Brain microvascular endothelial cell (primary cell): ENCODE results near the gene PCP4.

ENCODE experiments used
- DNase-seq: peaks from one replicate; pipeline ENCODE4 v3.0.0-alpha.2; 2020
- H3K27ac ChIP-seq: fragments of 250-450 bp; sonication (Bioruptor Pico); 2 replicates; pipeline ENCODE4 v1.5.1; 2020; ENCODE audit warnings: mild to moderate bottlenecking, moderate library complexity
- H3K27me3 ChIP-seq: fragments of 250-450 bp; sonication (Bioruptor Pico); replicated peaks from 2 replicates; pipeline ENCODE4 v1.5.1; 2020; ENCODE audit warnings: mild to moderate bottlenecking
- H3K36me3 ChIP-seq: fragments of 250-450 bp; sonication (Bioruptor Pico); replicated peaks from 2 replicates; pipeline ENCODE4 v1.5.1; 2020; ENCODE audit warnings: mild to moderate bottlenecking
- H3K4me3 ChIP-seq: 2 replicates; pipeline ENCODE4 v1.5.1; 2011; ENCODE audit warnings: low read depth, mild to moderate bottlenecking, control low read depth, low read length, moderate library complexity
- CTCF ChIP-seq: IDR thresholded peaks from 2 replicates; pipeline ENCODE4 v1.5.1; 2011; ENCODE audit warnings: low read depth, mild to moderate bottlenecking, moderate library complexity, low read length, control low read depth, inconsistent platforms; ENCODE audit errors: missing control alignments
- in situ Hi-C: cut with HindIII; loops from 2 replicates; pipeline ENCODE4 v1.10.0; 2017; ENCODE audit warnings: low sequenced_read_pairs, low pct_ligation_motif_present

The PCP4 gene

DNA sequence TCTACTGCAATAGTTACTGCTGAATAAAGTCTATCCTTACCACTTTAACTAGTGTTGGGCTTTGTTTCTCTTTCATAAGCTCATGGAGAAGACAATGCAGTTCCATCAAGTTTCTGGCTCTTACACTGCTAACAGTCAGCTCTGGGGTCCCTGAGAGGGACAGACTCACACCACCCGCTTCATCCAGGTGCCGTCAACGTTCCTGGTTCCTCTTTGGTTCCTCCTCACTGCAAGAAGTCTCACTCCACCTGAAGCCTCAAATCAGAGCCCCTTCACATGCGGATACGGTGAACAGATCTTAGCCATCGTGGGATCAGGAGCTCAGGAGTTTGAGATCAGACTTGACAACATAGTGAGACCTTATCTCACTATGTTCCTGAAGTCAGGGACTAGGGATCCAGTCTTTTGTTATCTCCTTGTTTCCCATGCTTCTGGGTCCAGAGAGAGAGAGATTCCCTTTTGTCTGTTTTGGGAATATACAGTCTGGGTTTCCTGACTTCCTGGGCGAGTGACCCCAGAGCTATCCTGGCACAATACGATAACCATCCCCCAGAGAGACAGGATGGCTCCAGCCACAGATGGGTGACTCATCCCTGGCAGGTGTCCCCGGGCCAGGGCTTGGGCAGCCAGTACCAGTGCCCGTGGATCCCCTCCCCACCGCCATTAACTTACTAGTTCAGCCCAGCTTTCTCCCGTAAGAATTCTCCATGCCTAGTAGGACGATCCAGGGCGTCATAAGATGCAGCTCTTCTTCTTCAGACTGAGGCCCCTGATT lies 14.3 kb upstream of the PCP4 start:
- in situ Hi-C loops = no loop called here
- Histone ChIP-seq H3K4me3 (no peak overlapping the region), H3K36me3 (no peaks in the 10 kb centered on the region), H3K27ac (no peak overlapping the region), H3K27me3 (no peaks in the 10 kb centered on the region)
- no peak for TF ChIP-seq CTCF
- no peak for DNase-seq

GRCh38 chr21:39854572-39854971 lies 12.7 kb upstream of the PCP4 start:
- Histone ChIP-seq H3K36me3 (no peaks in the 10 kb centered on the region), H3K27ac (no peak overlapping the region), H3K4me3 (no peak overlapping the region), H3K27me3 (no peaks in the 10 kb centered on the region)
- DNase-seq = no peak
- in situ Hi-C loops = no loop called here
- no peak for TF ChIP-seq CTCF

DNA sequence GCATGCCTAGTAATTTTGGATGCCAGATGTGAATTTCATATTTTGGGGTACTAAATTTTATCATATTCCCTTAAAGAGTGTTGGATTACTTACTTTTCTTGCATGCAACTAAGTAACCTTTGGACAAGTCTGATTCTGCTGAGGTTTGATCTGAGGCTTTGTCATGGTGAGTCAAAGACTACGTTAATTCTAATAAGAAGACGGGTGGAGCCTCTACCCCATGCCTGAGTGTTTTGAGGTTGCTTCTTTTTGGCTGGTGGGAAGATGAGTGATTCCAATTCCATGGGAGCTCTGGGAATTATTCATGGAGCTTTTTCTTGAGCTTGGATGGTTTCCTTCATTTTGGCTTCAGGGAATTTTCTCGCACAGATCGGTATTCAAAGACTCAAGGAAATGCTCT lies 11.6 kb upstream of the PCP4 start:
- Histone ChIP-seq H3K27me3 (no peaks in the 10 kb centered on the region), H3K4me3 (no peak overlapping the region), H3K36me3 (no peaks in the 10 kb centered on the region), H3K27ac (no peak overlapping the region)
- no peak for DNase-seq
- in situ Hi-C loops = no loop called here
- TF ChIP-seq CTCF = no peak

DNA sequence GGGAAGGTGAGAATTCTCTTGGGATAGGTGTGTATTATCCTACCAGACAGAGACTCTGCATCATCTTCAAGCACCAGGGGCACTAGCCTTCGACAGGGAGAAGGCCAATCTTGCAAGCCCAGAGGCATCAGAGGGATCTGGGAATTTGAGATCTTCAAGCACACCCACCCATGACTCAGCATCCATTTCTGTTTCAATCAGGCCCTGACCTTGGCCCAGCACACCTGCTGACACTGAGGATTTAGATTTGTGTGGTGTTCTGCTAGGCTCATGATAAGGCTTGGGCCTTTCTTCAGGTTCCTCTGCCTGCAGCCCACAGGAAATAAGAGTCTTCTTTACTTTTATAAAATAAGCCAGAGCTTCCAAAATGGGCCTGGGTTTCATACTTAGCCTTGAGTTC lies 6.6 kb upstream of the PCP4 start:
- H3K27ac ChIP-seq = no peak overlapping the region
- in situ Hi-C loops = no loop called here
- TF ChIP-seq CTCF = no peak
- no peak overlapping the region for H3K4me3 ChIP-seq
- DNase-seq = no peak
- H3K27me3 ChIP-seq = no peaks in the 10 kb centered on the region
- no peaks in the 10 kb centered on the region for H3K36me3 ChIP-seq

- no peak for DNase-seq
- in situ Hi-C loops = no loop called here
- Histone ChIP-seq H3K27ac (no peak overlapping the region), H3K27me3 (no peaks in the 10 kb centered on the region), H3K4me3 (no peak overlapping the region), H3K36me3 (no peaks in the 10 kb centered on the region)
- TF ChIP-seq CTCF = no peak
These were observed 4.1 kb upstream of the PCP4 start for GRCh38 chr21:39863111-39863510.

DNA sequence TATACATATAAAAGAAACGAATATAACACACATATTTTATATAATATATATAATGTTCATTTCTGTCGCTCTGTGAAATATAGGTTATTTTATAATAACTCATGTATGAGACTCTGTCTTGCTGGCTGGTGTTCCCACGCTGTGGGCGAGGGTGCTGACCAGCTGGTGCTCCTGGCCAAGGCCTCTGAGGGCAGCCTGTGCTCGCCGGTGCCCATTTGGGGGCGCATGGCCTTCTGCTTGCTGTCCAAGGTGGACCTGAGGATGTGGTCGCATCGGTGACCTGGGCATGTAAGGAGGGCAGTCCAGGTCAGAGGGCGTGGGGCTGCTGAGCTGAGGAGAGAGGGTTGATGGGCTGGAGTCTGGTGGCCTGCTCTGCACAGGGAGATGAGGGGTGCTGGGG lies 1.1 kb upstream of the PCP4 start:
- DNase-seq = no peak
- TF ChIP-seq CTCF = no peak
- Histone ChIP-seq H3K36me3 (no peaks in the 10 kb centered on the region), H3K4me3 (no peak overlapping the region), H3K27me3 (no peaks in the 10 kb centered on the region), H3K27ac (no peak overlapping the region)
- in situ Hi-C loops = no loop called here
